ENCODE measurements around the gene ZFYVE27.

The ZFYVE27 gene

GRCh38 chr10:97723001-97723400 is 13.9 kb upstream of the ZFYVE27 start:
- Histone ChIP-seq H3K23ac (ENCODE audit: low read length) (no peak overlapping the region), H3K79me2 (ENCODE audit: control insufficient read depth, insufficient read depth, low read length, poor library complexity) (no peaks in the 10 kb centered on the region), H3K4me2 (ENCODE audit: low read length) (no peak overlapping the region), H3K4me3 (ENCODE audit: low read depth, low read length) (no peak overlapping the region), H4K8ac (ENCODE audit: low read depth, low read length) (no peak overlapping the region), H3K18ac (ENCODE audit: low read length) (no peak overlapping the region), H2BK5ac (ENCODE audit: low read depth, low read length, poor library complexity) (no peak overlapping the region), H2AK5ac (ENCODE audit: low read length) (no peak overlapping the region), H3K14ac (ENCODE audit: low read length) (no peak overlapping the region), H3K79me1 (ENCODE audit: low read length) (no peaks in the 10 kb centered on the region), H2BK120ac (ENCODE audit: insufficient read depth, low read length, poor library complexity) (no peak overlapping the region), H3K9ac (ENCODE audit: low read length) (no peak overlapping the region), H3K27ac (ENCODE audit: low read depth, low read length) (no peak overlapping the region), H2AFZ (ENCODE audit: insufficient read depth, low read length, poor library complexity) (no peak overlapping the region), H3K4ac (ENCODE audit: low read depth, low read length) (no peak overlapping the region), H2BK12ac (ENCODE audit: low read length) (no peak overlapping the region), H4K91ac (ENCODE audit: low read depth, low read length) (no peak overlapping the region), H3K27me3 (ENCODE audit: insufficient read depth, low read length) (no peaks in the 10 kb centered on the region), H4K12ac (ENCODE audit: low read depth, low read length) (no peak overlapping the region), H3K9me3 (ENCODE audit: insufficient read depth, low read depth, low read length) (no peaks in the 10 kb centered on the region), H3K36me3 (ENCODE audit: control insufficient read depth in 1 of 2, insufficient read depth in 2 of 2, low read length in 2 of 2) (peaks cover 2 to 7% of the 10 kb centered on the region in 2 experiments), H3K4me1 (ENCODE audit: control insufficient read depth in 1 of 2, insufficient read depth in 2 of 2, low read length in 2 of 2) (peaks cover 4 to 13% of the 10 kb centered on the region in 2 experiments)
- no CpG with 5 or more reads among the region's 3 CpGs for WGBS (ENCODE audit: extremely low coverage, insufficient coverage, insufficient read length)
- peak; percentile 89 to 91 for DNase-seq

DNA sequence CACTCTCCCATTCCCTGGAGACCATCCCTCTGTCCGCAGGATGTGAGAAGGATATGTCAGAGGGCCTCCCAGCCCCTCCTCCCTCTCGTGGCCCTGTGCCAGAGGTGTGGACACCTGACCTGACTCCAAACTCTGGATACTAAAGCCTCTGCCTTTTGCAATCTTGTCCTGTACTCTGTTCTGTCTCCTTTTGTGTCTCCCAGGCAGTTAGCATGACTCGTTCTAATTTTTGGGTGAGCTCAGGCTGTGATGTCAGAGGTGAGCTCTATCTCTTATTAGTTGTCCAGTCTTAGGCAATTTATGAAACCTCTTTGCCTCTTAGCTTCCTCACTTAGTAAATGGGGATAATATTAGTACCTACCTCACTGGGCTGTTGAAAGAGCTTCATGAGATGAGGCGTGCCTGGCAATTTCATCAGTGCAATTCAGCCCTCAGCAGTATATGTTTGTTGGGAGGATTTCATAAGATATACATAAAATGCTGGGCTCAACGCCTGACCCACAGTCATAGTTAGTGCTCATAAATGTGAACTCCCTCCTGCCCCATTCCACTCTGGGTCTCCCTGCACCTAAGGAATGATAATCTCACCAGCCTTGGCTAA is 12.5 kb upstream of the ZFYVE27 start:
- no peak overlapping the region for H2BK5ac ChIP-seq (ENCODE audit: low read depth, low read length, poor library complexity)
- H2BK120ac ChIP-seq (ENCODE audit: insufficient read depth, low read length, poor library complexity): no peak overlapping the region
- no peak overlapping the region for H3K4me2 ChIP-seq (ENCODE audit: low read length)
- no peak overlapping the region for H4K8ac ChIP-seq (ENCODE audit: low read depth, low read length)
- H3K9ac ChIP-seq (ENCODE audit: low read length): no peak overlapping the region
- H3K14ac ChIP-seq (ENCODE audit: low read length): no peak overlapping the region
- no peaks in the 10 kb centered on the region for H3K27me3 ChIP-seq (ENCODE audit: insufficient read depth, low read length)
- no peak overlapping the region for H3K4me3 ChIP-seq (ENCODE audit: low read depth, low read length)
- peaks cover 3% of the 10 kb centered on the region in 2 experiments for H3K4me1 ChIP-seq (ENCODE audit: control insufficient read depth in 1 of 2, insufficient read depth in 2 of 2, low read length in 2 of 2)
- H2AK5ac ChIP-seq (ENCODE audit: low read length): no peak overlapping the region
- H3K23ac ChIP-seq (ENCODE audit: low read length): no peak overlapping the region
- no peaks in the 10 kb centered on the region for H3K9me3 ChIP-seq (ENCODE audit: insufficient read depth, low read depth, low read length)
- H4K12ac ChIP-seq (ENCODE audit: low read depth, low read length): no peak overlapping the region
- no peak overlapping the region for H4K91ac ChIP-seq (ENCODE audit: low read depth, low read length)
- DNase-seq: no peak
- H2AFZ ChIP-seq (ENCODE audit: insufficient read depth, low read length, poor library complexity): no peak overlapping the region
- no peak overlapping the region for H3K18ac ChIP-seq (ENCODE audit: low read length)
- no peak overlapping the region for H3K27ac ChIP-seq (ENCODE audit: low read depth, low read length)
- no CpG with 5 or more reads among the region's 5 CpGs for WGBS (ENCODE audit: extremely low coverage, insufficient coverage, insufficient read length)
- H3K79me1 ChIP-seq (ENCODE audit: low read length): no peaks in the 10 kb centered on the region
- no peak overlapping the region for H3K4ac ChIP-seq (ENCODE audit: low read depth, low read length)
- H3K36me3 ChIP-seq (ENCODE audit: control insufficient read depth in 1 of 2, insufficient read depth in 2 of 2, low read length in 2 of 2): no peaks in the 10 kb centered on the region
- H3K79me2 ChIP-seq (ENCODE audit: control insufficient read depth, insufficient read depth, low read length, poor library complexity): no peaks in the 10 kb centered on the region
- no peak overlapping the region for H2BK12ac ChIP-seq (ENCODE audit: low read length)

DNA sequence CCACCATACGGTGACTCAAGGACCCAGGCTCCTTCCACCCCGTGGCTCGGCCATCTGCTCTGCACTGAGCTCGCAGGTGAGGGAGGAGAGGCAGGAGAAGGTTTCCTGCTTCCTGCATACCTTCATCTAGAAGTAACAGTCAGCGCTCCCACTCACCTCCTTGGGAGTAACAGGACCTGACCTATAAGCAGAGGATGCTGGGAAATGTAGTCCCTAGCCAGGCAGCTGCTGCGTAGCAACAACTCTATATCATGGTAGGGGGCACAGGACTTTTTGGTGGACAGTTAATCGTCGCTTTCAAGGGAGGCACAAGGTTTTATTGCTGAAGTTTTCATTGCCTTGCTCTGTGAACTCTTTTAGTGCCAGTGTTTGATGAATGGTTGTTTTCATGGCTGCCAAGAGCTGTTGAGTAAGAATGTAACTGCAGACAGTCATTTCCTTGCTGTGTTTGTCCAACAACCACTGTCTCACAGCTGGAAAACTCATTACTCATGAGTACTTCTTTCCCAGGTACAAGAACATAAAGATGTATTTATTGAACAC is 10.2 kb upstream of the ZFYVE27 start:
- no peaks in the 10 kb centered on the region for H3K27me3 ChIP-seq (ENCODE audit: insufficient read depth, low read length)
- H3K4me2 ChIP-seq (ENCODE audit: low read length): peak overlapping the region; percentile 77
- no CpG with 5 or more reads among the region's 8 CpGs for WGBS (ENCODE audit: extremely low coverage, insufficient coverage, insufficient read length)
- H3K9ac ChIP-seq (ENCODE audit: low read length): no peak overlapping the region
- peak overlapping the region; percentile 77 for H2AFZ ChIP-seq (ENCODE audit: insufficient read depth, low read length, poor library complexity)
- no peak overlapping the region for H2BK5ac ChIP-seq (ENCODE audit: low read depth, low read length, poor library complexity)
- no peak overlapping the region for H4K12ac ChIP-seq (ENCODE audit: low read depth, low read length)
- H3K18ac ChIP-seq (ENCODE audit: low read length): no peak overlapping the region
- no peaks in the 10 kb centered on the region for H3K36me3 ChIP-seq (ENCODE audit: control insufficient read depth in 1 of 2, insufficient read depth in 2 of 2, low read length in 2 of 2)
- no peak overlapping the region for H3K4me3 ChIP-seq (ENCODE audit: low read depth, low read length)
- H3K79me1 ChIP-seq (ENCODE audit: low read length): no peaks in the 10 kb centered on the region
- H2BK120ac ChIP-seq (ENCODE audit: insufficient read depth, low read length, poor library complexity): no peak overlapping the region
- H4K91ac ChIP-seq (ENCODE audit: low read depth, low read length): no peak overlapping the region
- no peaks in the 10 kb centered on the region for H3K79me2 ChIP-seq (ENCODE audit: control insufficient read depth, insufficient read depth, low read length, poor library complexity)
- peaks cover 2% of the 10 kb centered on the region in 2 experiments for H3K4me1 ChIP-seq (ENCODE audit: control insufficient read depth in 1 of 2, insufficient read depth in 2 of 2, low read length in 2 of 2)
- no peaks in the 10 kb centered on the region for H3K9me3 ChIP-seq (ENCODE audit: insufficient read depth, low read depth, low read length)
- no peak overlapping the region for H3K4ac ChIP-seq (ENCODE audit: low read depth, low read length)
- no peak overlapping the region for H3K27ac ChIP-seq (ENCODE audit: low read depth, low read length)
- H2BK12ac ChIP-seq (ENCODE audit: low read length): no peak overlapping the region
- DNase-seq: peak; percentile 78 to 84
- H3K23ac ChIP-seq (ENCODE audit: low read length): no peak overlapping the region
- peak overlapping the region; percentile 83 for H4K8ac ChIP-seq (ENCODE audit: low read depth, low read length)
- H3K14ac ChIP-seq (ENCODE audit: low read length): no peak overlapping the region
- H2AK5ac ChIP-seq (ENCODE audit: low read length): no peak overlapping the region

DNA sequence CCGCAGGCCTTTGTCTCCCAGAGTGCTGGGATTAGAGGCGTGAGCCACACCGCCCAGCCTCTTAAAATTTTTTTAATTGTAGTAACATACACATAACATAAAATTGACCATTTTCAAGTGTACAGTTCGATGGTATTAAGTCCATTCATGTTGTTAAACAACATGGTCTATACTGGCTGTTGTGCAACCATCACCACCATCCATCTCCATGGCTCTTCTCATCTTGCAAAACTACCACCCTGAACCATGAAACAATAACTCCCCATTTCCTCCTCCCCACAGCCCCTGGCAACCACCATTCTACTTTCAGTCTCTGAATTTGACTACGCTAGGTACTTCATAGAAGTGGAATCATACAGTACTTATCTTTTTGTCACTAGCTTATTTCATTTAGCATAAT is 7.9 kb upstream of the ZFYVE27 start:
- Histone ChIP-seq H3K4me1 (ENCODE audit: control insufficient read depth in 1 of 2, insufficient read depth in 2 of 2, low read length in 2 of 2) (peaks cover 2% of the 10 kb centered on the region in 2 experiments), H4K91ac (ENCODE audit: low read depth, low read length) (no peak overlapping the region)
- WGBS (ENCODE audit: extremely low coverage, insufficient coverage, insufficient read length): no CpG with 5 or more reads among the region's 5 CpGs

More for the DNA sequence above, 7.9 kb upstream of the ZFYVE27 start:
- Histone ChIP-seq H3K9me3 (ENCODE audit: insufficient read depth, low read depth, low read length) (no peaks in the 10 kb centered on the region), H3K4ac (ENCODE audit: low read depth, low read length) (no peak overlapping the region), H2AK5ac (ENCODE audit: low read length) (no peak overlapping the region), H3K79me1 (ENCODE audit: low read length) (no peaks in the 10 kb centered on the region), H2AFZ (ENCODE audit: insufficient read depth, low read length, poor library complexity) (no peak overlapping the region), H3K36me3 (ENCODE audit: control insufficient read depth in 1 of 2, insufficient read depth in 2 of 2, low read length in 2 of 2) (no peaks in the 10 kb centered on the region), H3K14ac (ENCODE audit: low read length) (no peak overlapping the region), H3K79me2 (ENCODE audit: control insufficient read depth, insufficient read depth, low read length, poor library complexity) (no peaks in the 10 kb centered on the region), H3K4me3 (ENCODE audit: low read depth, low read length) (no peak overlapping the region), H4K8ac (ENCODE audit: low read depth, low read length) (no peak overlapping the region), H2BK5ac (ENCODE audit: low read depth, low read length, poor library complexity) (no peak overlapping the region), H3K9ac (ENCODE audit: low read length) (no peak overlapping the region), H2BK120ac (ENCODE audit: insufficient read depth, low read length, poor library complexity) (no peak overlapping the region), H2BK12ac (ENCODE audit: low read length) (no peak overlapping the region), H3K27me3 (ENCODE audit: insufficient read depth, low read length) (no peaks in the 10 kb centered on the region), H3K4me2 (ENCODE audit: low read length) (no peak overlapping the region), H4K12ac (ENCODE audit: low read depth, low read length) (no peak overlapping the region), H3K18ac (ENCODE audit: low read length) (no peak overlapping the region), H3K27ac (ENCODE audit: low read depth, low read length) (no peak overlapping the region), H3K23ac (ENCODE audit: low read length) (no peak overlapping the region)
- no peak for DNase-seq

Data from trophoblast cell (in vitro differentiated cells and primary cell).